ENCODE data around the gene MAG.

GRCh38 chr19:35320065-35320713 lies 28.2 kb downstream of the MAG start:
- TF ChIP-seq CBX2 (IDR thresholded peaks at IDR 0.05; ENCODE audit: low read depth, low read length) (no peak), CBX2 (CRISPR knock-in tag; IDR thresholded peaks at IDR 0.05; ENCODE audit: low read depth) (no peak), MBD4 (IDR thresholded peaks at IDR 0.05; ENCODE audit: borderline replicate concordance, low read length) (no peak), RFX5 (IDR thresholded peaks at IDR 0.05; ENCODE audit: low read depth, low read length) (no peak), ZNF652 (CRISPR knock-in tag; IDR thresholded peaks at IDR 0.05; ENCODE audit: borderline replicate concordance, low read depth) (no peak)
